ENCODE data around the gene SLC16A3.

SLC16A3 gene

DNA sequence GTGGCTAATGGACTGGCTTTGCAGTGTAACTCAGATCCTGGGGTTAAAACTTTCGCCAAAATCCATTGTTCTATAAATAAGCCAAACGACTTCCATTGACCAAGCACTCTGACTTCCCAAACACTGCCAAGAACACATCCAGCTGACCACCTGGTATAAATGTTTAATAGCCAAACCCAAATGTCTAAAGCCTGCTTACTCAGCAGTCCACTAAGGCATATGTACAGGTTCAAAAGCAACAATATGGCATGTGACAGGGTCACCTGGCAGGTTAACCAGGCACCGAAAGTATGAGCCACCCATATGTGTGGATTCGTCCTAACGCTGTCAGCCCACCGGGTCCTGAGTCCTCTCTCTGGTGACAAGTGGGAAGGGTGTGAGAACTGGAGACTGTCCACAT lies 42.6 kb downstream of the SLC16A3 start:
- ATAC-seq (no peak), DNase-seq (no peak)
- Mint-ChIP-seq H3K4me3 (peak overlapping the region; percentile 84 to 98), H3K27ac (peak overlapping the region; percentile 19 to 48), H3K4me1 (peaks cover 82% of the 10 kb centered on the region), H3K27me3 (no peaks in the 10 kb centered on the region), H3K9me3 (no peaks in the 10 kb centered on the region)

DNA sequence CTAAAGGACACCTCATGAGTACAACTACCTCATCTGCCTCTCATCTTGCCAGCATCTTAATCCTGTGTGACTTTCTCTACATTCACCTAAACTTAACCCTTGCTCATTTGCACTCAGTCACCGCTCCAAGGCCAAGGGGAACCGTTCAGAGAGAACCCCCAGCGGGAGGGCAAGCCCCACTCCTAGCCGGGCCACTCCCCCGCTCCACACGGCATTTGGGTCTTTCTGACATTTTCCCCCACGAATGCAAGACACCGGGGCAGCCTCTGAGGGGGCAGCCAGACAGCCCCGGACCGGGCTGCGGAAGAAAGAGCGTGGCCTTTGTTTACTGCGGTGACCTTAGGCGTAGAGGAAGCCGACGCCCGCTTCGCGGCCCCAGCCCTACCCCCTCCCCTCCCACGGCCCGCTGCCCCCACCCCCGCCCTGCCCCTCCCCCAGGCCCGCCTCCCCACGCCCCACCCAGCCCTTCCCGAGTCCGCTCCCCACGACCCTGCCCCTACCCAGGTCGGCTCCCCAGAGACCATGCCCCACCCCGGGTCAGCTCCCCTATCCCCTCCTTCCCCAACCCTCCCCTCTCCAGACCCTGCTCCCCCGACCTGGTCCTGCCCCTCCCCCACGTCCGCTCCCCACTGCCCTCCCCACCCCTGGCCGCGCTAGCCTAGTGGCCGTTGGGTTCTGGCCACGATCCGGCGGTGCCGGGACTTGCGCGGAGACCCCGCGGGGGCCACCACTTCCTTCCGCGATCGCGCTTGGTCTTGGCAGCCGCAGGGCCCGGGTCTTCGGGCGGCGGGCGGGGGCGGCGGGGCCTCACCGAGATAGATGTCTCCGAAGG lies 43.9 kb downstream of the SLC16A3 start:
- no peaks in the 10 kb centered on the region for H3K27me3 Mint-ChIP-seq
- H3K4me3 Mint-ChIP-seq: peak overlapping the region; percentile 92 to 98
- H3K9me3 Mint-ChIP-seq: no peaks in the 10 kb centered on the region
- peak; percentile 39 to 46 for DNase-seq
- peak overlapping the region; percentile 100 for H3K27ac Mint-ChIP-seq
- peaks cover 69% of the 10 kb centered on the region for H3K4me1 Mint-ChIP-seq
- ATAC-seq: peak; percentile 52

DNA sequence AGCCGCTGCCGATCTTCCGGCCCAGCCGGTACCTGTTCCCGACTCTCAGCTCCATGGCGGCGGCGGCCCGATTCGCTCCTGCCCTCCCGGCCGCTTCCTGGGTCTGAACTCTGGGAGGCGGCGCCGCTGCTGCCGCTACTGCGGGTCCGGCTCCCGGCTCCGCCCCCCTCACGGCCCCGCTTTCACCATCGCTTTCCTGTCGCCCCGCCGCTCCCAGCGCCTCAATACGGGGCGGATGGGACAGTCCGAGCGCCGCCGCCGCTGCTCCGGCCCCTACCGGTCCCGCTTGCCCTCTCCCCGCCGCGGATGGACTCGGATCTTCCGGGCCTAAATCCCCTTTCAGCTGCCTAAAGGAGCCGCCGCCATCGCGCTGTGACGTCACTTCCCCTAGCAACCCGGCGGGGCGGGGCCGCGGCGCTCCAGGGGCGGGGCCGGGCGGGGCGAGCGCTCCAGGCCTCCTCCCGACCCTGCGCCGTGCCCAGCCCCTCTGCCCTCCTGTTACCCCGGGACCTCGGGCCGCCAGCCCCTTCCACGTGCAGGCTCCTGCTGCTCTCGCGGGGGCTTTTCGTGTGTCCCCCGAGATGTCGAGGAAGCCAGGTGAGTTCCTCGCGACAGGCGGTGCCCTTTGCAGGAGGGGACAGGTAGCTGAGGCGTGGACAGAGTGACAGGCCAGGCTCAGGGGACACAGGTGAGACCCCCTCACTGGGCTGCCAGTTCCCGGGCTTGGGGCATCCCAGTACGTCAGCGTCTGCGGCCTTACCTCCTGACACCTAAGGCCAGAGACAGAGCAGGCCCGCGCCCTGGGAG lies 44.7 kb downstream of the SLC16A3 start, which contains the start of gene CSNK1D:
CSNK1D (minus strand) TSS at position 374 of the 807 bp plus-strand sequence; CDS start at position 55, 319 bp downstream.
- no peaks in the 10 kb centered on the region for H3K27me3 Mint-ChIP-seq
- DNase-seq: peak; percentile 87 to 92
- H3K4me1 Mint-ChIP-seq: peaks cover 60% of the 10 kb centered on the region
- peak; percentile 89 for ATAC-seq
- H3K4me3 Mint-ChIP-seq: peak within 1 kb of the TSS; percentile 92 to 98
- H3K27ac Mint-ChIP-seq: peak within 1 kb of the TSS; percentile 100
- H3K9me3 Mint-ChIP-seq: no peaks in the 10 kb centered on the region

DNA sequence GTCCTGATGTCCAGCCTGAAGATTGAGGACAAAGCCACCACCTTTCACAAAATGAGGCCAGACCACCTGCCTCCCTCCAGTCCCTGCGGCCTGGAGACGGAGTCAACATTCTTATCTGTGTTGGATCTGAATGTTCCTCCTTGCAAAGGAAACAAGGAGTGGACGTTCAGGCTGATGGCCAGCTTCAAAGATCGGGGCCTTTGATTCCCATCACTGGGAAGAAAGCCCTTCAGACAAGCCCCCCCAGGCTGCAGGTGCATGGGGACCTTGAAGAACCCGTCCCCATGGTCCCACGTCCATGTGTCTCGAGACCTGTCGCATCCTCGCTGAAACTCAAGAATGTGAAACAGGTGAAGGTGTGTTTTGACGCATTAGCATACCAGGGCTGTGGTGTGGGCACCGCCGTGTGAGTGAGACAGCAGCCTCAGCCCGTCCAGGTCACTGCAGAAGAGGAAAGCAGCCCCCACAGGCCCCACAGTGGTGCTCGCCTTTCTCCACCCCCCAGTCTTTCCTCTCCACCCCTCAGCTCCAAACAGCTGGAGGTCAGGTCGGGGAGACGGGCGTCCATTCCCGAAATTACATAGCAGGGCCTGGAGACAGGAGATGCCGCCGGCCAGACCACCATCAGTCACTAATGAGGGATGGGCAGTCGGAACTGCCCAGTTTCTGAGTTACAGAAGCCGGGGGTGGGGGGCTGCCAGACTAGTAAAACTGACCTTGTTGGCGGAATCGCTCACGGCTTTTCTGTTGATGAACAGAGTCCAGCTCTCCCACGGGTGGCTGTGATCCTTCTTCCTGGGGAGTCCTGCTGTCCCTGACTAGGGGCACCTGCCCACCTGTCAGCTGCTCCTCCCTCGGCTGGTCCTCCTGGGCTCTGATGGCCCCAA lies 45.5 kb downstream of the SLC16A3 start:
- peak overlapping the region in 1 of 2 donors; percentile 100 for H3K27ac Mint-ChIP-seq
- peaks cover 52% of the 10 kb centered on the region for H3K4me1 Mint-ChIP-seq
- H3K9me3 Mint-ChIP-seq: no peaks in the 10 kb centered on the region
- H3K4me3 Mint-ChIP-seq: peak overlapping the region; percentile 92 to 98
- DNase-seq (no peak), ATAC-seq (no peak)
- no peaks in the 10 kb centered on the region for H3K27me3 Mint-ChIP-seq

DNA sequence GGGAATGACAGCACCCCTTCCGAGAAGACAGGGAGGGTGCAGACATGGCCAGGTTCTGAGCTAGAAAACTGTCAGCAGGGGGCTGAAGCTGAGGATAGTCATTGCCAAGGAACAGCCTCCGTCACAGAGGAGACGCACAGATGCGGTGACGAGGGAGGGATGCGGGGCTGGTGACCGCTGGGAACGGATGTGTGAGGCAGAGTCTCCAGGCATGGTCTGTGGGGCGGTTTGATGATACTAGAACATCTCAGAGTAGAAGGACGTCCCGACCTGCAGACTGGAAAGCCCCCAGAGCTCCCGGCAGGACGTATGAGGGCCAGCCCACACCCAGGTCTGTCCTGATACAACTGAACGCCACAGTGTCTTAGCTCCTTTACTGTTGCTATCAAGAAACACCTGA lies 46.5 kb downstream of the SLC16A3 start:
- ATAC-seq (no peak), DNase-seq (no peak)
- Mint-ChIP-seq H3K4me3 (peak overlapping the region in 1 of 2 donors; percentile 11), H3K4me1 (peaks cover 42% of the 10 kb centered on the region), H3K27me3 (no peaks in the 10 kb centered on the region), H3K9me3 (no peaks in the 10 kb centered on the region), H3K27ac (no peak overlapping the region)

DNA sequence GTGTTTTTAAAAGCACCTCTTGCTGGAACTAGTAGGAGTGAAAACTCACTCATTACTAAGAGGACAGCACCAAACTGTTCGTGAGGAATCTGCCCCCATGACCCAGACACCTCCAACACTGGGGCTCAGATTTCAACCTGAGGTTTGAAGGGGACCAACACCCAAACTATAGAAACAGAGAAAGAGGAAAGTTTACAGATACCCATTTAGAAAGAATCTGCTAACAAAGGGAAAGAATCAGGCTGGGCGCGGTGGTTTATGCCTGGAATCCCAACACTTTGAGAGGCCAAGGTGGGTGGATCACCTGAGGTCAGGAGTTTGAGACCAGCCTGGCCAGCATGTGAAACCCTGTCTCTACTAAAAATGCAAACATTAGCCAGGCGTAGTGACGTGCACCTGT lies 48.1 kb downstream of the SLC16A3 start:
- no peak for ATAC-seq
- no peaks in the 10 kb centered on the region for H3K9me3 Mint-ChIP-seq
- H3K27me3 Mint-ChIP-seq: no peaks in the 10 kb centered on the region
- peaks cover 40% of the 10 kb centered on the region for H3K4me1 Mint-ChIP-seq
- no peak overlapping the region for H3K4me3 Mint-ChIP-seq
- no peak overlapping the region for H3K27ac Mint-ChIP-seq
- DNase-seq: no peak

DNA sequence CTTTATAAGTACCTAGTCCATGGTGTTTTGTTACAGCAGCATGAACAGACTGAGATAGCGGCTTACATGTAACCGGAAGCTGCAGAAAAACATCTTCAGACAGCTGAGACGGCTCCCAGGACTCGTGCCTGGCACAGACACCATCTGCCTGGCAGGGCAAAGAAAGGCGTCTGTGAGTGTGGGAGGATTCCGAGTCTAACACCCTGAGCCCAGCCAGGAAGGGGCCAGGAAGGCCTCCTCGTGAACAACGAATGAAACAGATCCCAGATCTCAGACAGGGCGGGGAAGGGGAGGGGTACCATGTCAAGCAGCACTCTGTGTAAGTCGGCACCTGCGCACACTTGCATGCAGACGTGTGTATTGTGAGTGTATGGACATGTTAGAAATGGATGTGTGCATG lies 49.0 kb downstream of the SLC16A3 start:
- peaks cover 34% of the 10 kb centered on the region for H3K4me1 Mint-ChIP-seq
- H3K27me3 Mint-ChIP-seq: no peaks in the 10 kb centered on the region
- H3K27ac Mint-ChIP-seq: no peak overlapping the region
- ATAC-seq: no peak
- no peak overlapping the region for H3K4me3 Mint-ChIP-seq
- DNase-seq: no peak
- no peaks in the 10 kb centered on the region for H3K9me3 Mint-ChIP-seq

DNA sequence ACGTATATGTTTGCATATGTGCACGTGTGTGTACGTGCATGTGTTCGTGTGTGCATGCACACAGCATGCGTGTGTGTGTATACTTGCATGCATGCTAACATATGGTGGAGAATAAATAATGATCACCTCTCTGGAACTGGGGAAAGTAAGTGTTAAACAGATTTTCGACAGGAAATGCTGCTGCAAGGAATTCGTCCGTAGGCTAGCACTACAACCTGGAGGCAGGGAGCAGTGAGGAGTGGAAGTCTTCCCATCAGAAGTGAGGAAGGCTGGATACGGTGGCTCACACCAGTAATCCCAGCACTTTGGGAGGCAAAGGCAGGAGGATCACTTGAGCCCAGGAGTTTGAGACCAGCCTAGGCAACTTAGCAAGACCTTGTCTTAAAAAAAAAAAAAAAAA lies 49.5 kb downstream of the SLC16A3 start:
- ATAC-seq: no peak

DNA sequence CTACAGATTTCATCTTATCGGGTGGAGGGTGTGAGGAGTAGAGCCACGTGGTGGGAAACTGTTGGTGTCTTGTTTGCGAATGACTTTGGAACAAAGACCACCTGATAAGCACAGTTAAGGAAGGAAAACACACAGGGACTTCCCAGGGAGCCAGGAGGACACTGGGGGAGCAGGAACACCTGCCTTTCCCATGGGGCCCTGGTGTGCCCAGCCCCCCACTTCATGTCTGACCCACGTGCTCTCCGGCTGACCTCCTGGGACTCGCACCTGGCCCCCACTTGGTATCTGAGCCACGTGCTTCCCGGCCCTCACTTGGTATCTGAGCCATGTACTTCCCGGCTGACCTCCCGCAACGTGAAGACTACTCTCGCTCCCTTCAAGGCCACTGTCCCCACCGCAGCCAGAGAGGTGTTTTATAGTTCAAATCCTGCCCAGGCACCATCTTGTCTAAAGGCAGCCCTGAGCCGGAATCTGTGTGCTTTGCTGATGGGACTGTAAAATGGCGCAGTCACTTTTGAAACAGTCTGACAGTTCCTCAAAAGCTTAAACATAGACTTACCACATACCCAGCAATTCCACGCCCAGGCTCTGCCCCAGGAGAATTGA lies 50.0 kb downstream of the SLC16A3 start:
- Mint-ChIP-seq H3K27me3 (no peaks in the 10 kb centered on the region), H3K9me3 (no peaks in the 10 kb centered on the region), H3K27ac (no peak overlapping the region), H3K4me1 (peaks cover 41% of the 10 kb centered on the region), H3K4me3 (no peak overlapping the region)
- ATAC-seq: no peak
- no peak for DNase-seq

More for the DNA sequence above, 49.5 kb downstream of the SLC16A3 start:
- no peak for DNase-seq
- H3K4me1 Mint-ChIP-seq: peaks cover 38% of the 10 kb centered on the region
- no peak overlapping the region for H3K4me3 Mint-ChIP-seq
- no peak overlapping the region for H3K27ac Mint-ChIP-seq
- H3K27me3 Mint-ChIP-seq: no peaks in the 10 kb centered on the region
- H3K9me3 Mint-ChIP-seq: no peaks in the 10 kb centered on the region

DNA sequence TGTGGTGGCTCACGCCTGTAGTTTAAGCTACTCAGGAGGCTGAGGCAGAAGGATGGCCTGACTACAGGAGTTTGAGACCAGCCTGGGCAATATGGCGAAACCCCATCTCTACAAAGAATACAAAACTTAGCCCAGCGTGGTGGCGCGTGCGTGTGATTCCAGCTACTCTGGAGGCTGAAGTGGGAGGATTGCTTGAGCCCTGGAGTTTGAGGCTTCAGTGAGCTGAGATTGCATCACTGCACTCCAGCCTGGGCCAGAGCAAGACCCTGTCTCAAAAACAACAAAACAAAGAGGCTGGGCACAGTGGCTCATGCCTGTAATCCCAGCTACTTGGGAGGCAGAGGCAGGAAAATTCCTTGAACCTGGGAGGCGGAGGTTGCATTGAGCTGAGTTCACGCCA lies 51.7 kb downstream of the SLC16A3 start:
- peaks cover 28% of the 10 kb centered on the region for H3K4me1 Mint-ChIP-seq
- no peak for DNase-seq

DNA sequence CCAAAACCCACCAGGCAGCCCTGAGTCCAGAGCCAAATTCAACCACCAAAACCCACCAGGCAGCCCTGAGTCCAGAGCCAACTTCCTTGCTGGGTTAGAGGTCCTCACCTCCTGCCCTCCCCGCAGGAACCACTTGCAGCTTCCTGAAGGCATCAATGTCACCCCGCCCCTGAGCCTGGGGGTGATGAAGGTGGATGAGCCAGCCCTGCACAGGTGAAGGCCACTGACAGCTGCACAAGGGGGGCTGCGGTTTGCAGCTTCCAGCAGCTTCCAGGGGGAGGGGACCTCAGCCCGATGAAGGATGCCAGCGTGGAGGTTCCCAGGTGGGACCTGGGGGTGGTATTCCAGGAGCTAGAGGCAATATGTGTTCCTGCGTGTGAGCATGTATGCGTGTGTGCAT lies 52.2 kb downstream of the SLC16A3 start:
- DNase-seq (no peak), ATAC-seq (no peak)
- Mint-ChIP-seq H3K27me3 (no peaks in the 10 kb centered on the region), H3K27ac (no peak overlapping the region), H3K4me1 (peaks cover 28% of the 10 kb centered on the region), H3K9me3 (no peaks in the 10 kb centered on the region), H3K4me3 (no peak overlapping the region)

More for the DNA sequence above, 51.7 kb downstream of the SLC16A3 start:
- Mint-ChIP-seq H3K27ac (no peak overlapping the region), H3K4me3 (no peak overlapping the region), H3K9me3 (no peaks in the 10 kb centered on the region), H3K27me3 (no peaks in the 10 kb centered on the region)
- no peak for ATAC-seq

DNA sequence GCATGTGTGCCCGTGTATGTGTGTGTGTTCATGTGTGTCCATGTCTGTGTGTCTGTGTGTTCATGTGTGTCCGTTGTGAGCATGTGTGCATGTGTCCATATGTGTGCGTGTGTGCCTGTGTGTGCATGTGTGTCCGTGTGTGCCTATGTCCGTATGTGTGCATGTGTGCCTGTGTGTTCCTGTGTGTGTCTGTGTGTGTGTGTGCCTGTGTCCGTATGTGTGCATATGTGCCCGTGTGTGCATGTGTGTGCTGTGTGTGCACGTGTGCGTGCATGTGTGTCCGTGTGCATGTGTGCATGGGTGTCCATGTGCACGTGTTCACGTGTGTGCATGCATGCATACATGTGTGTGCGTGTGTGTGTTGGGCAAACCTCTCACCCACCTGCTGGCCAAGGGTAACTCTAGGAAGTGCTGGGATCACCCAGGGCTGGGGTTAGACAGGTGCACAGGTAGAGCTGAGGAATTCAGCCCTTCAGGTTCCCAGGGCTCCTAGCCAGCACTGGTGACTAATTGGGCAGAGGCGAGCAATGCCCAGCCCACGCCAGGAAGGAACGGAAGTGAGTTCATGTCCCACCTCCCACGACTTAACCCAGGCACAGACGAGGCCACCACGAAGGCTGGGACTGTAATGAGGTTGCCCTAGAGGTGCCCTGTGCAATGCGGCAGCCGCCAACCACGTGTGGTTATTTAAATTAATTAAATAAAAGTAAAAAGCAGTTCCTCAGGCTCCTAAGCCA lies 52.8 kb downstream of the SLC16A3 start:
- Mint-ChIP-seq H3K4me1 (peaks cover 28% of the 10 kb centered on the region), H3K4me3 (no peak overlapping the region), H3K27me3 (no peaks in the 10 kb centered on the region), H3K27ac (no peak overlapping the region), H3K9me3 (no peaks in the 10 kb centered on the region)
- DNase-seq (peak in 1 of 2 donors; percentile 47), ATAC-seq (peak; percentile 82)

DNA sequence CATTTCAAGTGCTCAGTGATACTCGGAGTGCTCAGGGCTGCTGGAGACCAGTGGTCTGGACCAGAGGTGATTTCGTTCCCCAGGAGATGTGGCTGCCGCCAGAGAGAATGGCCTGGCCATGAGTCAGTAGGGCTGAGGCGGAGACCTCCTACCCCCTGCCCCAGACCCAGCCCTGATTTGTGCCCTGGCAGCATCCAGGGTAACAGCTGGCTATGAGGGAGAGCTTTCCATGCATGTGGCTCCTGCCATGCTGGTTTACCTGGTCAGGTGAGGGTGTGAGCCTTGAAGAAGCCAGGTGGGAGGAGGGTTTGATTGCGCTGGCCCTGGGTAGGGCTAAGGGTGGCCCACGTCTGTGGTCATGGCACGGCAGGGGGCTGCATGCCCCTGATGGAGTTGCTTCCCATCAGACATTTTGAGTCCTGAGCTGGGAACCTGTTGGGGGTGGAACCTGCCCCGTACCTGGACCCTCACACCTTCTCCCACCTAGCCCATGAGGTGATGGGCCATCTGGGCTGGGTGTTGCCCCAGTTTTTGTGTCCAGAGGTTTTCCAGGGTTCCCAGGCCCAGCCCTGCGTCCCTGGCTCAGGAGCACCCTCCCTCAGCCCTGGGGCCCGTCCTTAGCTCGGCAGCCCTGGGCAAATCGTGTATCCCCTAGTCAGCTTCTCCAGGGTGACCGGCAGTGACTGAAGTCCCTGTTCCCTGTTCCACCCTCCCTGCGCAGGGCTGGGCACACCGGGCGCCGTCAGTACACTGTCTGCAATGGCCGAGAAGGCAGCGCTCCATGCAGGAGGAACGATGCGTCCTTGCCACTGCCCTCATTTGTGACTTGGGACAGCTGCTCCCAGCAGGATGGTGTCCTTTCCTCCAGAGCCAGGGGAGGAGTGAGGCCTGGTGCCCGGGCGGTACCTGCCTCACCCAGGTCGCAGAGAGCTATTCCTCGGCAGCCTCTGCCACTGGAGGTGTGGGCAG lies 53.7 kb downstream of the SLC16A3 start:
- Mint-ChIP-seq H3K9me3 (no peaks in the 10 kb centered on the region), H3K27ac (no peak overlapping the region), H3K4me1 (peaks cover 28% of the 10 kb centered on the region), H3K27me3 (no peaks in the 10 kb centered on the region), H3K4me3 (no peak overlapping the region)
- DNase-seq (no peak), ATAC-seq (peak; percentile 10)
